ENCODE measurements around the gene IL10RB. TPM values are rescaled to one million over a fixed set of nuclear protein-coding genes. Genes with fewer than 3 reads are reported as not detected.

Gene IL10RB
- total RNA-seq, 1 donor from 2014 or later = 19.2 TPM

GRCh38 chr21:33234635-33235520, 31.3 kb upstream of the IL10RB start:
- H3K4me3 Mint-ChIP-seq = no peak overlapping the region
- no peak for DNase-seq (ENCODE audit: low spot score in 2 of 2, unreplicated experiment in 2 of 2)
- peaks cover 3% of the 10 kb centered on the region for H3K36me3 Mint-ChIP-seq
- TF ChIP-seq CTCF (IDR thresholded peaks at IDR 0.05; ENCODE audit: unreplicated experiment) = no peak
- peaks cover 60% of the 10 kb centered on the region for H3K4me1 Mint-ChIP-seq
- peak overlapping the region; percentile 92 for H3K27ac Mint-ChIP-seq
- H3K9me3 Mint-ChIP-seq = no peaks in the 10 kb centered on the region
- no peaks in the 10 kb centered on the region for H3K27me3 Mint-ChIP-seq (ENCODE audit: low read depth)

- no peaks in the 10 kb centered on the region for H3K27me3 Mint-ChIP-seq (ENCODE audit: low read depth)
- peaks cover 5% of the 10 kb centered on the region for H3K36me3 Mint-ChIP-seq
- peaks cover 56% of the 10 kb centered on the region for H3K4me1 Mint-ChIP-seq
- no peak for DNase-seq (ENCODE audit: low spot score in 2 of 2, unreplicated experiment in 2 of 2)
- no peak overlapping the region for H3K4me3 Mint-ChIP-seq
- H3K27ac Mint-ChIP-seq = peak overlapping the region; percentile 22
- no peaks in the 10 kb centered on the region for H3K9me3 Mint-ChIP-seq
- TF ChIP-seq CTCF (IDR thresholded peaks at IDR 0.05; ENCODE audit: unreplicated experiment) = no peak
Measured at GRCh38 chr21:33236013-33236686, 30.0 kb upstream of the IL10RB start.

- no peaks in the 10 kb centered on the region for H3K9me3 Mint-ChIP-seq
- no peak for DNase-seq (ENCODE audit: low spot score in 2 of 2, unreplicated experiment in 2 of 2)
- H3K27me3 Mint-ChIP-seq (ENCODE audit: low read depth) = no peaks in the 10 kb centered on the region
- H3K4me1 Mint-ChIP-seq = peaks cover 51% of the 10 kb centered on the region
- no peak for TF ChIP-seq CTCF (IDR thresholded peaks at IDR 0.05; ENCODE audit: unreplicated experiment)
- H3K4me3 Mint-ChIP-seq = no peak overlapping the region
- H3K36me3 Mint-ChIP-seq = peaks cover 6% of the 10 kb centered on the region
- H3K27ac Mint-ChIP-seq = peak overlapping the region; percentile 8
Measured at GRCh38 chr21:33236766-33237165, 29.4 kb upstream of the IL10RB start.

- Mint-ChIP-seq H3K27me3 (ENCODE audit: low read depth) (no peaks in the 10 kb centered on the region), H3K27ac (no peak overlapping the region), H3K4me1 (peaks cover 46% of the 10 kb centered on the region), H3K36me3 (peaks cover 11% of the 10 kb centered on the region), H3K9me3 (no peaks in the 10 kb centered on the region), H3K4me3 (no peak overlapping the region)
- no peak for TF ChIP-seq CTCF (IDR thresholded peaks at IDR 0.05; ENCODE audit: unreplicated experiment)
- no peak for DNase-seq (ENCODE audit: low spot score in 2 of 2, unreplicated experiment in 2 of 2)
Measured at GRCh38 chr21:33237486-33237885, 28.7 kb upstream of the IL10RB start.

- DNase-seq (ENCODE audit: low spot score in 2 of 2, unreplicated experiment in 2 of 2) = no peak
- Mint-ChIP-seq H3K9me3 (no peaks in the 10 kb centered on the region), H3K4me1 (peaks cover 39% of the 10 kb centered on the region), H3K36me3 (peaks cover 11% of the 10 kb centered on the region), H3K27ac (no peak overlapping the region), H3K4me3 (no peak overlapping the region), H3K27me3 (ENCODE audit: low read depth) (no peaks in the 10 kb centered on the region)
- TF ChIP-seq CTCF (IDR thresholded peaks at IDR 0.05; ENCODE audit: unreplicated experiment) = no peak
Measured at GRCh38 chr21:33238146-33238545, 28.0 kb upstream of the IL10RB start.

Measured in mesothelial cell of epicardium (in vitro differentiated cells).